ENCODE measurements around the gene RPS10. TPM values are rescaled to one million over a fixed set of nuclear protein-coding genes. Genes with fewer than 3 reads are reported as not detected.
"Not testable (repeated sequence)": the region's sequence is repeated elsewhere in the genome, so short reads cannot be mapped to it uniquely, and the experiment has no call there.

The RPS10 gene
- polyA plus RNA-seq, 1 donor (not counting 4 experiments of a cell fraction or from before 2014, with no cell fraction given): 2,818 TPM

- H3K4me1 ChIP-seq (ENCODE audit: control insufficient read depth, extremely low read depth, insufficient read depth, low read length): no peaks in the 10 kb centered on the region
- H3K36me3 ChIP-seq (ENCODE audit: control insufficient read depth in 2 of 2, extremely low read depth in 1 of 2, insufficient read depth in 2 of 2, low read length in 2 of 2): no peaks in the 10 kb centered on the region
- H3K4me2 ChIP-seq (ENCODE audit: control insufficient read depth, extremely low read depth, insufficient read depth, low read depth, low read length): no peak overlapping the region
- dilution Hi-C loops (cut with MboI; ENCODE audit: extremely low pct_ligation_motif_present, low sequenced_read_pairs): no loop called here
- H3K9ac ChIP-seq (ENCODE audit: control insufficient read depth, extremely low read depth, insufficient read depth, low read length): no peak overlapping the region
- peaks cover 9% of the 10 kb centered on the region for H4K20me1 ChIP-seq (ENCODE audit: control insufficient read depth, extremely low read depth, insufficient read depth, low read length)
- H3K27me3 ChIP-seq (ENCODE audit: control insufficient read depth, extremely low read depth, insufficient read depth, low read length): no peaks in the 10 kb centered on the region
- TF ChIP-seq CTCF (optimal IDR thresholded peaks at IDR 0.05 in 1 of 3, IDR thresholded peaks at IDR 0.05 in 1 of 3, conservative IDR thresholded peaks at IDR 0.05 in 1 of 3; ENCODE audit: extremely low read depth in 1 of 3, insufficient read depth in 2 of 3, low read length in 3 of 3) (no peak), EZH2 (IDR thresholded peaks at IDR 0.05; ENCODE audit: low read length) (no peak)
- no peak for DNase-seq (ENCODE audit: low read depth, low spot score)
- no peak overlapping the region for H2AFZ ChIP-seq (ENCODE audit: control insufficient read depth, low read length)
- no peak for FAIRE-seq
- peaks cover 72% of the 10 kb centered on the region for H3K79me2 ChIP-seq (ENCODE audit: control insufficient read depth, insufficient read depth, low read length)
- no peak overlapping the region for H3K4me3 ChIP-seq (ENCODE audit: control insufficient read depth in 2 of 3, extremely low read depth in 1 of 3, insufficient read depth in 2 of 3, low read depth in 1 of 3, low read length in 3 of 3)
- H3K9me3 ChIP-seq (ENCODE audit: control insufficient read depth, low read depth, low read length): no peaks in the 10 kb centered on the region
- H3K9me1 ChIP-seq (ENCODE audit: control insufficient read depth, extremely low read depth, insufficient read depth, low read length): peaks cover 4% of the 10 kb centered on the region
- H3K27ac ChIP-seq (ENCODE audit: control insufficient read depth, insufficient read depth, low read length): no peak overlapping the region
Measured at GRCh38 chr6:34373511-34373910, 52.4 kb downstream of the RPS10 start.

GRCh38 chr6:34371865-34372264 lies 54.0 kb downstream of the RPS10 start:
- dilution Hi-C loops (cut with MboI; ENCODE audit: extremely low pct_ligation_motif_present, low sequenced_read_pairs); FAIRE-seq; DNase-seq (ENCODE audit: low read depth, low spot score); H3K27me3 ChIP-seq (ENCODE audit: control insufficient read depth, extremely low read depth, insufficient read depth, low read length); H3K4me2 ChIP-seq (ENCODE audit: control insufficient read depth, extremely low read depth, insufficient read depth, low read depth, low read length); H3K4me1 ChIP-seq (ENCODE audit: control insufficient read depth, extremely low read depth, insufficient read depth, low read length); H2AFZ ChIP-seq (ENCODE audit: control insufficient read depth, low read length); H3K36me3 ChIP-seq (ENCODE audit: control insufficient read depth in 2 of 2, extremely low read depth in 1 of 2, insufficient read depth in 2 of 2, low read length in 2 of 2); H3K27ac ChIP-seq (ENCODE audit: control insufficient read depth, insufficient read depth, low read length); H4K20me1 ChIP-seq (ENCODE audit: control insufficient read depth, extremely low read depth, insufficient read depth, low read length); H3K9me3 ChIP-seq (ENCODE audit: control insufficient read depth, low read depth, low read length); H3K4me3 ChIP-seq (ENCODE audit: control insufficient read depth in 2 of 3, extremely low read depth in 1 of 3, insufficient read depth in 2 of 3, low read depth in 1 of 3, low read length in 3 of 3); H3K9ac ChIP-seq (ENCODE audit: control insufficient read depth, extremely low read depth, insufficient read depth, low read length); H3K9me1 ChIP-seq (ENCODE audit: control insufficient read depth, extremely low read depth, insufficient read depth, low read length): not testable (repeated sequence)
- H3K79me2 ChIP-seq (ENCODE audit: control insufficient read depth, insufficient read depth, low read length): peaks cover 67% of the 10 kb centered on the region

GRCh38 chr6:34370361-34370760 lies 55.5 kb downstream of the RPS10 start:
- dilution Hi-C loops (cut with MboI; ENCODE audit: extremely low pct_ligation_motif_present, low sequenced_read_pairs): no loop called here
- DNase-seq (ENCODE audit: low read depth, low spot score) (no peak), FAIRE-seq (no peak)
- no peak overlapping the region for H2AFZ ChIP-seq (ENCODE audit: control insufficient read depth, low read length)
- no peak overlapping the region for H3K4me3 ChIP-seq (ENCODE audit: control insufficient read depth in 2 of 3, extremely low read depth in 1 of 3, insufficient read depth in 2 of 3, low read depth in 1 of 3, low read length in 3 of 3)
- H3K79me2 ChIP-seq (ENCODE audit: control insufficient read depth, insufficient read depth, low read length): peaks cover 61% of the 10 kb centered on the region
- peaks cover 4% of the 10 kb centered on the region for H3K9me1 ChIP-seq (ENCODE audit: control insufficient read depth, extremely low read depth, insufficient read depth, low read length)
- no peak for TF ChIP-seq CTCF (optimal IDR thresholded peaks at IDR 0.05 in 1 of 3, IDR thresholded peaks at IDR 0.05 in 1 of 3, conservative IDR thresholded peaks at IDR 0.05 in 1 of 3; ENCODE audit: extremely low read depth in 1 of 3, insufficient read depth in 2 of 3, low read length in 3 of 3)
- no peak for TF ChIP-seq EZH2 (IDR thresholded peaks at IDR 0.05; ENCODE audit: low read length)
- no peaks in the 10 kb centered on the region for H3K9me3 ChIP-seq (ENCODE audit: control insufficient read depth, low read depth, low read length)
- H3K27me3 ChIP-seq (ENCODE audit: control insufficient read depth, extremely low read depth, insufficient read depth, low read length): no peaks in the 10 kb centered on the region
- H3K4me1 ChIP-seq (ENCODE audit: control insufficient read depth, extremely low read depth, insufficient read depth, low read length): no peaks in the 10 kb centered on the region
- H3K27ac ChIP-seq (ENCODE audit: control insufficient read depth, insufficient read depth, low read length): no peak overlapping the region
- no peak overlapping the region for H3K9ac ChIP-seq (ENCODE audit: control insufficient read depth, extremely low read depth, insufficient read depth, low read length)
- H3K4me2 ChIP-seq (ENCODE audit: control insufficient read depth, extremely low read depth, insufficient read depth, low read depth, low read length): no peak overlapping the region
- peaks cover 5% of the 10 kb centered on the region for H4K20me1 ChIP-seq (ENCODE audit: control insufficient read depth, extremely low read depth, insufficient read depth, low read length)
- H3K36me3 ChIP-seq (ENCODE audit: control insufficient read depth in 2 of 2, extremely low read depth in 1 of 2, insufficient read depth in 2 of 2, low read length in 2 of 2): no peaks in the 10 kb centered on the region

Measured in keratinocyte (primary cell).